Hindlimb muscle (tissue), 1 donor: ENCODE results near the gene SCAND1. TPM values are rescaled to one million over a fixed set of nuclear protein-coding genes. Genes with fewer than 3 reads are reported as not detected.
"Not testable (repeated sequence)": the region's sequence is repeated elsewhere in the genome, so short reads cannot be mapped to it uniquely, and the experiment has no call there.

Experiments used
- DNase-seq: peaks from one replicate; pipeline ENCODE4 v3.0.0-alpha.2; 2013
- polyA plus RNA-seq: library from polyadenylated mRNA; unstranded; fragments of 120-200 nt; gene quantifications from one replicate; pipeline ENCODE4 v1.2.1, GENCODE V29; 2013; ENCODE audit not compliant: insufficient read length

Gene SCAND1
- 35.5 TPM for polyA plus RNA-seq

GRCh38 chr20:35954200-35954906, at the start of gene SCAND1:
SCAND1 (minus strand) TSS chr20:35954502; CDS start chr20:35954284, 218 bp downstream.
- DNase-seq = peak; percentile 98

GRCh38 chr20:36004045-36004444, 49.7 kb upstream of the SCAND1 start:
- no peak for DNase-seq

GRCh38 chr20:36002855-36003254, 48.6 kb upstream of the SCAND1 start:
- DNase-seq = no peak

- not testable (repeated sequence) for DNase-seq
Observed at GRCh38 chr20:36001331-36001730, 47.0 kb upstream of the SCAND1 start.

- not testable (repeated sequence) for DNase-seq
Observed at GRCh38 chr20:35996492-35996891, 42.2 kb upstream of the SCAND1 start.

- peak; percentile 78 for DNase-seq
Observed at GRCh38 chr20:35994994-35995453, 40.7 kb upstream of the SCAND1 start.

GRCh38 chr20:35992713-35993335, 38.5 kb upstream of the SCAND1 start:
- DNase-seq = peak; percentile 72

GRCh38 chr20:35991142-35991771, 37.0 kb upstream of the SCAND1 start:
- DNase-seq = peak; percentile 29

- no peak for DNase-seq
Observed at GRCh38 chr20:35988910-35989463, 34.7 kb upstream of the SCAND1 start.

GRCh38 chr20:35985806-35986205, 31.5 kb upstream of the SCAND1 start:
- DNase-seq = no peak

- no peak for DNase-seq
Observed at GRCh38 chr20:35984382-35984781, 30.1 kb upstream of the SCAND1 start.

GRCh38 chr20:35981969-35982368, 27.7 kb upstream of the SCAND1 start:
- no peak for DNase-seq

- DNase-seq = no peak
Observed at GRCh38 chr20:35979544-35979943, 25.2 kb upstream of the SCAND1 start.

GRCh38 chr20:35978041-35978513, 23.8 kb upstream of the SCAND1 start:
- DNase-seq = no peak

- DNase-seq = no peak
Observed at GRCh38 chr20:35975576-35976373, 21.5 kb upstream of the SCAND1 start.

- DNase-seq = no peak
Observed at GRCh38 chr20:35974256-35974655, 20.0 kb upstream of the SCAND1 start.

GRCh38 chr20:35972462-35972861, 18.2 kb upstream of the SCAND1 start:
- DNase-seq = no peak

GRCh38 chr20:35971981-35972380, 17.7 kb upstream of the SCAND1 start:
- DNase-seq = no peak

- no peak for DNase-seq
Observed at GRCh38 chr20:35968930-35969329, 14.6 kb upstream of the SCAND1 start.

- DNase-seq = no peak
Observed at GRCh38 chr20:35967979-35968640, 13.8 kb upstream of the SCAND1 start, which contains the start of gene CNBD2. CNBD2 (plus strand) TSS chr20:35968590; CDS start chr20:35968763, 173 bp downstream.

- DNase-seq = no peak
Observed at GRCh38 chr20:35963878-35964277, 9.6 kb upstream of the SCAND1 start.

GRCh38 chr20:35959291-35959690, 5.0 kb upstream of the SCAND1 start:
- DNase-seq = not testable (repeated sequence)
